Fibroblast of the aortic adventitia (primary cell): ENCODE measurements around the gene KIF9. TPM values are rescaled to one million over a fixed set of nuclear protein-coding genes. Genes with fewer than 3 reads are reported as not detected.
"Not testable (repeated sequence)": the region's sequence is repeated elsewhere in the genome, so short reads cannot be mapped to it uniquely, and the experiment has no call there.

Experiments used
- DNase-seq: peaks from one replicate; pipeline ENCODE4 v3.0.0-alpha.2; 2010; ENCODE audit warnings: low read depth
- H3K4me3 ChIP-seq: 2 replicates; pipeline ENCODE4 v1.5.1; 2011; ENCODE audit warnings: low read depth, mild to moderate bottlenecking, control low read depth, low read length, moderate library complexity
- total RNA-seq: library from RNA; depleted of rRNA; stranded (reverse); fragments of >200 nt; gene quantifications from 2 replicates; pipeline ENCODE4 v1.2.3, GENCODE V29; 2012; ENCODE audit warnings: low replicate concordance
- TF ChIP-seq, protein P1 (sequence below): IDR thresholded peaks from 2 replicates; pipeline ENCODE4 v1.5.1; 2011; ENCODE audit warnings: mild to moderate bottlenecking, low read length, control low read depth, inconsistent platforms; ENCODE audit not compliant: insufficient read depth

KIF9 gene
- total RNA-seq, 1 donor: 4.5 TPM

DNA sequence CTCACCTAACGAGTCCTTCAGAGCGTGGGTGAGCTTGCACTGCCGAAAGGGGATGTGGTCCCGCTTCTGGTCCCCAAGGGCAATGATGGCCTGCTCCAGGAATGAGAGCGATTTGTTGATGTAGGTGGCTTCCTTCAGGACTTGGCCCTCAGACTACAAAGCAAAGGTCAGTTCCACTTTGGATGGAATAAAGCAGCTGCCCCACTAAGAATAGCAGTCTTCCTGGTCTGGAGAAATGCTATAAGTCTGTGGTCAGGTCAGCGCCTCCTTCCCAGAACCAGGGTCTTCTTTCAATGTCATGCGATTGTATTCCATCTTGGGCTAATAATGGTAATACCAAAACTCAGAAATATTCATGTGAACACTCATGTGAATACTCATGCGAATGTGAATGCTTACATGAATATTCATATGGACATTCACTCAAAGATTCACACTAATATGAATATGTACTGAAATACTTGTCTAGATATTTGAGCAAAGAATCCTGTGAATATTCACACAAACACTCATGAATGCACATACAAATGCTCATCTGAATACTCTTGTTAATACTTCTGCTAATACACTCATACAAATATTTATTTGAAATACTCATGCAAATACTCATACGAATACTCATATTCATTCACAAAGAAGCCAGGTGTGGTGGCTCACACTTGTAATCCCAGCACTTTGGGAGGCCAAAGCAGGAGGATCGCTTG lies 16.7 kb downstream of the KIF9 start:
- TF ChIP-seq, protein P1, sequence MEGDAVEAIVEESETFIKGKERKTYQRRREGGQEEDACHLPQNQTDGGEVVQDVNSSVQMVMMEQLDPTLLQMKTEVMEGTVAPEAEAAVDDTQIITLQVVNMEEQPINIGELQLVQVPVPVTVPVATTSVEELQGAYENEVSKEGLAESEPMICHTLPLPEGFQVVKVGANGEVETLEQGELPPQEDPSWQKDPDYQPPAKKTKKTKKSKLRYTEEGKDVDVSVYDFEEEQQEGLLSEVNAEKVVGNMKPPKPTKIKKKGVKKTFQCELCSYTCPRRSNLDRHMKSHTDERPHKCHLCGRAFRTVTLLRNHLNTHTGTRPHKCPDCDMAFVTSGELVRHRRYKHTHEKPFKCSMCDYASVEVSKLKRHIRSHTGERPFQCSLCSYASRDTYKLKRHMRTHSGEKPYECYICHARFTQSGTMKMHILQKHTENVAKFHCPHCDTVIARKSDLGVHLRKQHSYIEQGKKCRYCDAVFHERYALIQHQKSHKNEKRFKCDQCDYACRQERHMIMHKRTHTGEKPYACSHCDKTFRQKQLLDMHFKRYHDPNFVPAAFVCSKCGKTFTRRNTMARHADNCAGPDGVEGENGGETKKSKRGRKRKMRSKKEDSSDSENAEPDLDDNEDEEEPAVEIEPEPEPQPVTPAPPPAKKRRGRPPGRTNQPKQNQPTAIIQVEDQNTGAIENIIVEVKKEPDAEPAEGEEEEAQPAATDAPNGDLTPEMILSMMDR: no peak
- no peak for DNase-seq
- H3K4me3 ChIP-seq: no peak overlapping the region

DNA sequence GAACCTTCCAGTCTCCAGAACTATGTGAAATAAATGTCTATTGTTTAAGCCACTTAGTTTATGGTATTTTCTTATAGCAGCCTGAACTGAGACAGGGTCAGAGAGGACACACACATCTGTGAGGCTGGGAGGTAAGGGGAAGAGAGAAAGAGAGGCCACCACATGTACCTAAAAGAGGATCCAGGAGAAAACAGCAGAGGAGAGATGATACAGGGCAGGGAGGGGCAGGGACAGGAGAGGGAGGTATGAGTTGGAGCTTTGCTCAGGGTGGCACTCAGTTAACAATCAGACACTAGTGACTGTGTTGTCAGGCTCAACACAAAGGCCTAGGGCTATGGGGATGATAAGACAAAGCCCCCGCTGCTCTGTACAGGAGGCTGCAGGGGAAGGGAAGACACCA lies 17.6 kb downstream of the KIF9 start:
- H3K4me3 ChIP-seq: no peak overlapping the region
- TF ChIP-seq, protein P1: no peak
- DNase-seq: no peak

DNA sequence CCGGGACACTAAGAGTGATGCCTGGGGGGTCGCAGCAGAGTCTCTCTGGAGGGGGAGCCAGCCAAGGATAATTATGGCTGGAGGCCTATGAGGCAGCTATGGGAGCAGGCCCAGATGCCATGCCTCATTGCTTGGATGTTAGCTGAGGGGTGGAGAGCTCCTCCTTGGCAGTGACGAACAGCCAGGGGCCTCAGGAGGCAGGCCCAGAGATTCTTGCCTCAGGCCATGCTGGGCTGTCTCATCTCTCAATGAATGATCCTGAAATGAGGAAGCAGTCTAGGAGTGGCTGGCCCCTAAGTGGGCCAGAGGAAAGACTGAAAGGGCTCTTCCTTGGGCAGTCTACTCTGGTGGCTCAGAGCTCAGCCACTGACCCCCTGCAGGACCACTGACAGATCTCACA lies 21.3 kb downstream of the KIF9 start:
- TF ChIP-seq, protein P1: no peak
- DNase-seq: peak; percentile 21
- no peak overlapping the region for H3K4me3 ChIP-seq

DNA sequence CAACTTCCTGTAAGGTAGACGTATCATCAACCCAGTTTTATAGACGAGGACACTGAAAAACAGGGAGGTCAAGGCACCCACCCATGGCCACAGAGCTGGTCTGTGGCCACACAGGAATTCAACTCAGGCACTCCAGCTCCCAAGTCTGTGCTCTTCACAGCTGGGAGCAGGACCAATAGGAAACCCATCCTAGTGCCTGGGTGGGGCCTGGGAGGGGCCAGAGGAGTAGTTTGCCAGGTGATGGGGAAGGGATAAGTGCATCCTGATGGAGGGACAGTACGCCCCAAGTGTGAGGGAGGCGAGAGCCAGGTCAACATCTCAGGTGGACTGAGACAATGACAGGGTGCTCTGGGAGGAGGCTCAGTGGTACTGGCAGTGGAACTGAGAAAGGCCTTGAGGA lies 22.0 kb downstream of the KIF9 start:
- DNase-seq: no peak
- TF ChIP-seq, protein P1: no peak
- H3K4me3 ChIP-seq: no peak overlapping the region

DNA sequence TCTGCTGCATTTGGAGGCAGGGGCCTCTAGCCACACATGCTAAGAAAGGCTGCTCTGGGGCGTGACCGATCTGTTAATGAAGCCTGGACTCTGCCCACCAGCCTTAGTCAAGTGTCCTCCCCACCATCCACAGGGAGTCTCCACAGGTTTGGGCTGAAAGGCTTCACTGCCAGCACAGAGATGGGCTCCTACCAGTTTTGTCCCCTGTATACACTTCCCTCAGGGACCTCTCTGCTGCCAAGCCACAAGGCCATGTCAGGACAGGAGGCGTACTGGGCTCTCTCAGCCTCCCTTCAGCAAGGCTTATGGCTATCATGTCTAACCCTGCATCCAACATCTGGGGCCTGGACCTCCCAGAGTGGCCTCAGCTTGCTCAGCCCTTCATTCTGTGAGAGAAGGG lies 23.5 kb downstream of the KIF9 start:
- TF ChIP-seq, protein P1: no peak
- DNase-seq: no peak
- no peak overlapping the region for H3K4me3 ChIP-seq

DNA sequence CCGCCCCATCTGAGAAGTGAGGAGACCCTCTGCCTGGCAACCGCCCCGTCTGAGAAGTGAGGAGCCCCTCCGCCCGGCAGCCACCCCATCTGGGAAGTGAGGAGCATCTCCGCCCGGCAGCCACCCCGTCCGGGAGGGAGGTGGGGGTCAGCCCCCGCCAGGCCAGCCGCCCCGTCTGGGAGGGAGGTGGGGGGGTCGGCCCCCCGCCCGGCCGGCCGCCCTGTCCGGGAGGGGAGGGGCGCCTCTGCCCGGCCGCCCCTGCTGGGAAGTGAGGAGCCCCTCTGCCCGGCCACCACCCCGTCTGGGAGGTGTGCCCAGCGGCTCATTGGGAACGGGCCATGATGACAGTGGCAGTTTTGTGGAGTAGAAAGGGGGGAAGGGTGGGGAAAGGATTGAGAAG lies 26.3 kb downstream of the KIF9 start:
- DNase-seq, H3K4me3 ChIP-seq: not testable (repeated sequence)

DNA sequence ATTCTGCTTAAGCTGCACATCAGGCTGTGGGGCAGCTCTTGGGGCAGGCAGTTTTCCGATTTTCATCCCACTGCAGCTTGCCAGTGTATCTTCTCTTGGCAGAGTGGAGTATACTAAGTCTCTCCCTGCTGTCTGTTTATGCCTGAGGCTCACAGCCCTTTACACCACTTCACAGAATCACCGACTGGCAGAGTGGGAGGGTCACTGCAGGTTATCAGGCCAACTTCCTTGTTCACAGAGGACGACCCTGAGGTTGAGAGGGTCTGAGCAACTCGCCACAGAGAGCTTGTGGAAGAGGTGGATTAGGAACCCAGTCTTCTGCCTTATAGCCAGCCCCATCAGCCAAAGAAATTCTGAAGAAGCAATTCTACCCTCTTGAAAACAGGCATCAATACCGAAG lies 30.9 kb downstream of the KIF9 start:
- no peak overlapping the region for H3K4me3 ChIP-seq
- DNase-seq: no peak
- TF ChIP-seq, protein P1: no peak

DNA sequence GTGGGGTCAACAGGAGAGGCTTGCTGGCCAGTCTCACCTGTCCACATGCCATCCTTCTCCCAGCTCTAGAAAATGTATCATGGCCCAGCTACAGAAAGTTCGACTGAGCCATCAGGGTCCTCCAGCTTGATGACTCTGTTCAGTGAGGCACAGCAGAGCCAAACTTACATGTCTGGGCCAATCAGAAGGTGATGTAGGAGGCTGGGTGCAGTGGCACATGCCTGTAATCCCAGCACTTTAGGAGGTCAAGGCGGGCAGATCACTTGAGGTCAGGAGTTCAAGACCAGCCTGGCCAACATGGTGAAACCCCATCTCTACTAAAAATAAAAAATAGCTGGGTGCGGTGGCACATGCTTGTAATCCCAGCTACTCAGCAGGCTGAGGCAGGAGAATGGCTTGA lies 31.5 kb downstream of the KIF9 start:
- H3K4me3 ChIP-seq, DNase-seq: not testable (repeated sequence)
